IPS-11a (cell line): ENCODE data around the gene SH2D3A.
"Not testable (repeated sequence)": the region's sequence is repeated elsewhere in the genome, so short reads cannot be mapped to it uniquely, and the experiment has no call there.

Experiments
- H3K4me3 ChIP-seq: one replicate; pipeline ENCODE4 v1.5.1; 2013; ENCODE audit warnings: low read depth, low read length, control low read depth

Gene SH2D3A

DNA sequence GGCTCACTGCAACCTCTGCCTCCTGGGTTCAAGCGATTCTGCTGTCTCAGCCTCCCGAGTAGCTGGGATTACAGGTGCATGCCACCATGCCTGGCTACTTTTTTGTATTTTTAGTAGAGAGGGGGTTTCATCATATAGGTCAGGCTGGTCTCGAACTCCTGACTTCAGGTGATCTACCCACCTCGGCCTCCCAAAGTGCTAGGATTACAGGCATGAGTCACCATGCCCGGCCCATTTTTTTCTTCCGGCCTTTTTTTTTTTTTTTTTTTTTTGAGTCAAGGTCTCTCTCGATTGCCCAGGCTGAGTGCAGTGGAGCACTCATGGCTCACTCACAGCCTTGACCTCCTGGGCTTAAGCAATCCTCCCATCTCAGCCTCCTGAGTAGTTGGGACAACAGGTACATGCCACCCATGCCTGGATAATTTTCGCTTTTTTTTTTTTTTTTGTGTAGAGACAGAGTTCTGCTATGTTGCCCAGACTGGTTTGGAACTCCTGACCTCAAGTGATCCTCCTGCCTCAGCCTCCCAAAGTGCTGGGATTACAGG lies 4.9 kb downstream of the SH2D3A start:
- not testable (repeated sequence) for H3K4me3 ChIP-seq

DNA sequence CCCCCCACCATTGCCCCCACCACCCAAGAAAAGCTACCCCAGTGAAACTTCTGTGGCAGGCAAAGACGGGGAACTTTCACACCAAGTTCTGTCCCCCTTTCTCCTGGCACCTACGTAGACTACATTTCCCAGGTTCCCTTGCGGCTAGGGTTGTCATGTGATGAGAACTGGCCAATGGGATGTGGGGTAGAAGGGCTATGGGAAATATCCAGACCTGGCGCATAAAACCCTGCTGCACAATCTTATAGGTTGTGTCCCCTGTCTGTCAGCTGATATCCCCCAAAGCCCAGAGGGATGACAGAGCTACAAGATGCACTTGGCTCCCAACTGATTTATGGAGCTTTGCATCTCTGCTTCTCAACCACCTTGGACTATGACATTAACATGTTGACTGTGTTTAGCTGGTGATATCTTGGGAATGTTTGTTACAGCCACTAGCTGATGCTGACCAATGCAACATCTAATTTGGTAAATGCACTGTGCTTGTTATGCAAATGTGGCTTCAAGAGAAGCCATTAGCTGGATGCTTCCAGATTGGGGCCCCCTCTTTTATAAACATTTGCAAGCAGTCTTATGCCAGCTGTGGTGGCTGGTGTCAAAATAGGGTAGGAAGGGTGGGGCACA lies 6.1 kb downstream of the SH2D3A start:
- no peak overlapping the region for H3K4me3 ChIP-seq

DNA sequence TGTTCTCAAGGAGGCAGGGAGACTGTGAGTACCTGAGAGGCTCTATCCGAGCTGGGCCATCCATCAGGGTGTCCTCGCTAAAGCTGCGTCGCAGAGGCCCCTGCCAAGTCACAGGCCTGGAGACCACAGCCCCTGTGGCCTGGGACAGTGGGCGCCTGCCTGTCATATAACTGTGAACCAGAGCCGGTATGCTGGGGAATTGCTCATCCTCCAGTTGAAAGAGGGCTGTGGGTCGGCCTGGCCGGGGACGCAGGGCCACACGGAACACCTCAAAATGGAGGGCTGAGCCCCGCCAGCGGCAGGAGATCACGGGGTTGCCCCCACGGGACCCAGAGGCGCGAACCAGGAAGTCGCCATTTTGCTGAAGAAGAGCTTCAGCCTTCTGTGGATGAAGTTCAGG lies 6.6 kb downstream of the SH2D3A start:
- no peak overlapping the region for H3K4me3 ChIP-seq

DNA sequence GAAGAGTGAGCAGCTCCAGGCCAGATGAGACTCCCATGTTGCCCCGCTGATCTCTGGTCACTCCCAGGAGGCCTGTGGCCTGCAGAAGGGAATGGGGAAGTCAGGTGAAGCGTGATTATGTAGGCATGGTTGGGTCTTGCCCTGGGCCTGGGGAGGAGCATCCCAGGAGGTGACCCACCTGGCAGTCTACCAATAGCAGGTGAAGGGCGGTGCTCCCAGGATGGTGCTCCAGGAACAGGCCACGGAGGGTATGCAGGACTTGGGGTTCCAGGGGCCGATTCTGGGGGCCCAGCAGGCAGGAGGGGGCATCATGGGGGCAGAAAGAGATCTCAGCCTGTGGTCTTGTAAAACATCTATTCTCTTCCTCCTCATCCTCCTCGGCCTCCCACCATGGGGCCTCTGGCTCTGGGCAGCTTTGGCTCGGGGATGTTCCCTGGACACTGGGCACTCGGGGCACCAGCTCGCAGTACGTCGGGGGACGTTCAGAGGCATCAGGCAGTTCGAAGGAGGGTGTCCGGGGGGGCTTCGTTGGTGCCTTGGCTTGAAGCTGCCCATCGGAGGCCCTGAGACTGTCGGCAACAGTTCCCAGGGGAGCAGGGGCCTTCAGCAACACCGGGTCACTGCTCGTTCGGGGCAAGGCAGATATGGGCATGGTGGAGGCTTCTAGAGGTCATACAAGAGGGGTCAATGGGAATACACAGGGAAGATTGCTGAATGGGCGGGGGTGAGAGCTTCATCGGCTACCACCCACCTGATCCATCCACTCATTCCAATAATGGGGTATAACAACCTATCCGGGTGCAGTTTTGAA lies 12.4 kb downstream of the SH2D3A start:
- H3K4me3 ChIP-seq, result no peak overlapping the region

DNA sequence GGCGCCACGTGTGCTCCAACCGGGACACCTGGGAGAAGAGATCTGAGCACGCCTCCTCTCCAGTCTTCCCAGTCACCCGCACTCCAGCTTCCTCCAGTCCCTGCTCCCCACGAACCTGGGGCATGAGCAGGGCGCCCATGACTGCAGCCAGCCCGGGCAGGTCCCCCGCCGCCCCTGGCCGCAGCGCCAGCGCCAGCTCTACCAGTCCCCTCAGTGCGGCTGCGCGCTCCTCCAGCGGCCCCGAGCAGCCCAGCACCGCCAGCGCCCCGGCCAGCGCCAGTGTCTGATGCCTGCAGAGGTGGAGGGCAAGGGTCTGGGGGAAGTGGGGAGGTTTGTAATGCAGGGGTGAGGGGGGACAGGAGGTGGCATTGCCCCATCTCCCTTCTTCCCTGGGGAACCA lies 13.1 kb downstream of the SH2D3A start:
- no peak overlapping the region for H3K4me3 ChIP-seq

DNA sequence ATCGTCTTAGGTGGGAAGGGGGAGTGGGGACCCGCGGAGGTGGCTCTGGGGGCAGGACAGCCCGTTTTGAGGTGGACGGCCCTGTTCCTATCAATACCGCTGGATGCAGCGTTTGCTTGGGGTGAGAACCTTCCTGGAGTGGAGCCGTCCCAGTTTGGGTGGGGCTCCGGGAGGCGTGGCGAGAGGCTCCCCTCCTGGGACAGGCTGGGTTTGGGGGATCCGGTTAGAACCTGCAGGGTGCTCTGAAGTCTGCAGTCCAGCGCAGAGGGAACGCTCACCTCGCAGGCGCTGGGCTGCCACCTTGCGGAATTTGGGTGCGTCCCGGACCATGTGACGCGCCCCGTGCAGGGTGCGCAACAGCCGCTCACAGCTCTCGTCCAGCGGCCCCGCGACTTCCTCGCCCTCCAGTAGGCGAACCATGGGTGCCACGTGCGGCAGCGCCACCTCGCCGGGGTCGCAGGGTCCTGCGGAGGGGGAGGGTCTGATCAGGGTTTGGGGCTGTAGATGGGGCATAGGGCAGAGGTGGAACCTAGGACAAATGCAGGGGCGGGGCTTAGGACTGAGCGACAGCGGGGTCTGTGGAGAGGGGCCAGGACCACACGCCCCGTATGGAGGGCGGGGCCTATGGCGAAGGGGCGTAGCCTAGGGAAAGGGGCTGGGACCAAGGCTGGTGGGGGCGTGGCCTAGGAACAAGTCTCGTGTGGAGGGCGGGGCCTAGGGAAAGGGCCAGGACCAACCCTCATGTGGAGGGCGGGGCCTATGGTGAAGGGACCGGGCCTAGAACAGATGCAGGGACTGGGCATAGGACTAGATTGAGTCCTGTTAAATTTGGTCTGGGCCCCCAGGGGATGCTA lies 13.8 kb downstream of the SH2D3A start:
- peak overlapping the region; percentile 30 for H3K4me3 ChIP-seq

DNA sequence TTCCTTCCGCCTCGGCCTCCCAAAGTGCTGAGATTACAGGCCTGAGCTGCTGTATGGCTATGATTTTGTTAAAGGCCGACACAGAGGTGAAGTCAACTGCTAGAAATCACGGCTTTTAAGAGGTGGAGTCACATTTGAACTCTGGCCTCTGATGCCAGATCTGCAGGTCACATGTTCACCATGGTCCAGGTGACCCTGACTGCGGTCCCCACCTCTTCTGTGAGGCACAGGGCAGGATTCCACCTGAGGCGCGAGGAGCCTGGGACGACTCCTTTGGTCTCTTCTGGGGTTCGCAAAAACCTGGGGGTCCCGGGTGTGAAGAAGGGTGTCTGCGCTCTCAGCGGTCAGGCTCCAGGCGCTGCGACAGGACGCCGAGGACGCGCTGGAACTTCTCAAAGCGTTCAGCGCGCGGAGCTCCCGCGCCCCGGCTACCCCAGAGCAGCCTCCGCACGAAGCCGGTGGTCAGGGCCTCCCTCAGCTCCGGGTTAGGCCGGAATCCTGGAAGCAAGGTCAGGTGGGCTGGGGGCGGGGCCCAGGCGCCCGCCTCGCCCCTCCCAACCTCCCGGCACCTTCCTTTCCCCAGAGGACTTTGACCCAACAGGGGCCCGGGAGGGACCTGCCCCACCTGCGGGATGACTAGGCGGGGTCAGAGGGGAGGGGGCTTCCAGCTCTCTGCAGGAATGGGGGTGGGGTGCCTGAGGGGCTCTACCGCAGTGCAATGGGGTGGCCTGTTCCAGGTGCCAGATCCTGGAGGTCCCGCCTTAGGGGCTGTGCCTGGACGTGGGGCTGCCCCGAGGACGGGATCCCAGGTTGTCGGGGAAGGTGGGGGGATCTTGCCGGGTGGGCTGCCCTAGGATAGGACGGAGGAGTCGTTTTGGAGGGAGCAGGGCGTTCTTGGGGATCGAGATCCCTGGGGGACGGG lies 14.7 kb downstream of the SH2D3A start:
- peak overlapping the region; percentile 30 for H3K4me3 ChIP-seq

DNA sequence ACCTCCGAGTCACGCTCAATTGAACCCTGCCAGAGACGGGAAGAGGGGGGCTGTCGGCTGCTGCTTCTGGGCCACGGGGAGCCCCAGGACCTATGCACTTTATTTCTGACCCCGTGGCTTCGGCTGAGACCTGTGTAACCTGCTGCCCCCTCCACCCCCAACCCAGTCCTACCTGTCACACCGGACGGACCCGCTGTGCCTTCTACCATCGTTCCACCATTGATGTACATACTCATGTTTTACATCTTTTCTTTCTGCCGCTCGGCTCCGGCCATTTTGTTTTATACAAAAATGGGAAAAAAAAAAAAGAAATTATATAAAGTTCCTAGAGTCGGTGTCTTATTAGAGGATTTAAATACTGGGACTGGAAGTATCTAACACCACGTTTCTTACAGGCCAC lies 16.0 kb downstream of the SH2D3A start:
- H3K4me3 ChIP-seq, result no peak overlapping the region

DNA sequence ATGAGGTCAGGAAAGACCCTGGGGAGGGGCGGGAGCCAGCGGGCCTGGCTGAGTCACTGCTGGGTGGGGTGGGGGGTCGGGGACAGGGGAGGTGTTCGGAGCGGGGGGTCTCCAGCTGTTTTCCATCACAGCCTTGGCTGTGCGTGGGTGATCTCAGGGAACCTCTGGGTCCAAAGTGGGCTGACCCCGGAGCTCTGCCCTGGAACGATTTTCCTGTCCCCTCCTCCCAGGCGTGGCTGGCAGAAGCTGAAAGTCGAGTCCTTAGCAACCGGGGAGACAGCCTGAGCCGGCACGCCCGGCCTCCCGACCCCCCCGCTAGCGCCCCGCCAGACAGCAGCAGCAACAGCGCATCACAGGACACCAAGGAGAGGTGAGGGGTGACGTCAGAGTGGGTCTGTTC lies 17.2 kb downstream of the SH2D3A start:
- no peak overlapping the region for H3K4me3 ChIP-seq

DNA sequence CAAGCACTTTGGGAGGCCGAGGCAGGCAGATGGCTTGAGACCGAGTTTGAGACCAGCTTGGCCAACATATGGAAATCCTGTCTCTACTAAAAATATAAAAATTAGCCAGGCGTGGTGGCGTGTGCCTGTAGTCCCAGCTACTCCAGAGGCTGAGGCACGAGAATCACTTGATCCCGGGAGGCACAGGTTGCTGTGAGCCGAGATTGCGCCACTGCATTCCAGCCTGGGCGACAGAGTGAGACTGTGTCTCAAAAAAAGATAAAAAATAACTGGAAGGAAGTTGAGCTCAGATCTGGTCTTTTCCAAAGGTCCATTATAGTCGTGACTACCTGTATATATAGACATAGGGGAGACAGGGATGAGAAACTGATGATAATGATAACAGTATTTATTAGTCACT lies 18.7 kb downstream of the SH2D3A start:
- not testable (repeated sequence) for H3K4me3 ChIP-seq

DNA sequence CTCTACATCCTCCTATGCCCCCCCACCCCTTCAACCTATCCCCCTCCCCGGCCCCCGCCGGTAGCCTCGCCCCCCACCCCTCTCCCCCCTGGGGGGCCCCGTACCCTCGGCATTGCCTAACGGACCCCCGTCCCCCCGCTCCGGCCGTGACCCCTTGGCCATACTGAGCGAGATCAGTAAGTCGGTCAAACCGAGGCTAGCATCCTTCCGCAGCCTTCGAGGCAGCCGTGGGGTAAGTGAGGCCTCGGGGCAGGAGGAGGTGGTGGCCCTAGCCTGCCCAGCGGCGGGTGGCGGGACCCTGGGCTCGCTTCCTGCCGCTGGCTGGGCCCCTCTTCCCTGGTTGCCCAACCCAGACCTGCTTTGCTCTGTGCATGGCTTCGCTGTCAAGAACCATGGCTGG lies 21.3 kb downstream of the SH2D3A start:
- H3K4me3 ChIP-seq, result no peak overlapping the region

DNA sequence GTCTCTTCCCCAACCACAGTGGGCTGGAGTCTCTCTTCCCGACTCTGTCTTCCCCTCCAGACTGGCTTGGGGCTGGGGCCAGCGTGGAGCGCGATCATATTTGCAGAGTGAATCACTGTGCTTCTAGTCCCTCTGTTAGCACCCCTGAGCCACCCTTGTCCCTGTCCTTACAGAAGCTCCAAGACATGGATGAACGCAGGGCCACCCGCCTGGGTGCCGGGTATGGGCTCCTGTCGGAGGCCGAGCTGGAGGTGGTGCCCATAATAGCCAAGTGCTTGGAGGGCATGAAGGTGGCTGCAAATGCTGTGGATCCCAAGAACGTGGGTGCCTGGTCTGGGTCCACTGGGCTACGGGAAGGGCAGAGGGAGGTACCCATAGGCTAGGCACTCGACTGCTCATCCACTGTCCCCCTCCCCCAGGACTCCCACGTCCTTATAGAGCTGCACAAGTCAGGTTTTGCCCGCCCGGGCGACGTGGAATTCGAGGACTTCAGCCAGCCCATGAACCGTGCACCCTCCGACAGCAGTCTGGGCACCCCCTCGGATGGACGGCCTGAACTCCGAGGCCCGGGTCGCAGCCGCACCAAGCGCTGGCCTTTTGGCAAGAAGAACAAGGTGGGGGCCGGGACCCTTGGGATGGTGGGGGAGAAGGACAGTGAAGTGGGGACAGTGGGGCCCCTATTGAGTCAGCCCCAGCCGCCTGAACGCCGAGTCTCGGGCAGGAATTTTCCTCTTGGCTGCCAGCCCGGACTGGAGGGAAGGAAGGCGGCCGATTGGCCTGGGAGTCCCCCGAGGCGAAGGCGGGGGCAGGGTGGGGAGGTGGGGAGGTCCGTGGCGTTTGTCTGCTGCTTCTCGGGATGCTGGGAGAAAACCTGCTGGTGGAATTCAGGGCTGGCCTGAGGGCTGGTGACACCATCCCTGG lies 22.6 kb downstream of the SH2D3A start:
- H3K4me3 ChIP-seq, result no peak overlapping the region

DNA sequence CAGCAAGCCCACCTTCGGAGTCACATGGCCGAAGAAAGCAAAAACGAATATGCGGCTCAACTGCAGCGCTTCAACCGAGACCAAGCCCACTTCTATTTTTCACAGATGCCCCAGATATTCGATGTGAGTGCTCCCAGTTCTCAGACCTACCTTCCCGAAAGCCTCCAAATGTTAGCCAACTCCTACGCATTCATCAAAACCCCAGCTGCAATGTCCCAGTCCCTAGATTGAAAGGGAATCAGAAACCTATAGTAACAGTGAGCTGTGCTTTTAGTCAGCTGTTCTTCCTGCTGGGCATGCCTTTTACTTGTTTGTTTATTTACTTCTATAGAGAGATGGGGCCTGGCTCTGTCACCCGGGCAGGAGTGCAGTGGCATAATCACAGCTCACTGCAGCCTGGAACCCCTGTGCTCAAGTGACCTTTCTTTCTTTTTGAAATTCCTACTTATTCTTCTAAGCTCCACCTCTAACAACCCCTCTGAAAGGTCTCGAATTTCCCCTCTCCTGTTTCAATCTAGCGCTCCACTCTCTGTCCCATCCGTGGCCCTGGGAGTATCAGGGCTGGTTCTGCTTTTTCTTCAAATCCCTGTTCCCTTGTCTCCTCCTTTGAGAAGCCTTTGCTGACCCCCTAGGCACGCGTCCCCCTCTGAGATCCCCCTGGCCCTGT lies 23.4 kb downstream of the SH2D3A start:
- no peak overlapping the region for H3K4me3 ChIP-seq

DNA sequence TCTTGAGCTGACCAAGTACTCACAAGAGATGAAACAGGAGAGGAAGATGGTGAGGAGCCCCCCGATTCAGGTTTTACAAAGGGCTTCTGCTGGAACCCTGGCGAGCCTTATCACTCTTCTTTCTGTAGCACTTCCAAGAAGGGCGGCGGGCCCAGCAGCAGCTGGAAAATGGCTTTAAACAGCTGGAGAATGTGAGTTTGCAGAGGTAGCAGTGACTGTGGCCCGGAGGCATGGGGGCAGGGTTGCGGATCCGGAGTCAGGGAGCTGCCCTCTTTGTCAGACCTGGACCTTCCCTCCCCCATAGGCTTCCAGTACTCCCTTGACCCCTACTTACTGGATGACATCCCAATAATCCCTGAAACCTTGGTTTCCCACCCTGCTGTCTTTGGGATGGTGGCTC lies 24.2 kb downstream of the SH2D3A start:
- no peak overlapping the region for H3K4me3 ChIP-seq

DNA sequence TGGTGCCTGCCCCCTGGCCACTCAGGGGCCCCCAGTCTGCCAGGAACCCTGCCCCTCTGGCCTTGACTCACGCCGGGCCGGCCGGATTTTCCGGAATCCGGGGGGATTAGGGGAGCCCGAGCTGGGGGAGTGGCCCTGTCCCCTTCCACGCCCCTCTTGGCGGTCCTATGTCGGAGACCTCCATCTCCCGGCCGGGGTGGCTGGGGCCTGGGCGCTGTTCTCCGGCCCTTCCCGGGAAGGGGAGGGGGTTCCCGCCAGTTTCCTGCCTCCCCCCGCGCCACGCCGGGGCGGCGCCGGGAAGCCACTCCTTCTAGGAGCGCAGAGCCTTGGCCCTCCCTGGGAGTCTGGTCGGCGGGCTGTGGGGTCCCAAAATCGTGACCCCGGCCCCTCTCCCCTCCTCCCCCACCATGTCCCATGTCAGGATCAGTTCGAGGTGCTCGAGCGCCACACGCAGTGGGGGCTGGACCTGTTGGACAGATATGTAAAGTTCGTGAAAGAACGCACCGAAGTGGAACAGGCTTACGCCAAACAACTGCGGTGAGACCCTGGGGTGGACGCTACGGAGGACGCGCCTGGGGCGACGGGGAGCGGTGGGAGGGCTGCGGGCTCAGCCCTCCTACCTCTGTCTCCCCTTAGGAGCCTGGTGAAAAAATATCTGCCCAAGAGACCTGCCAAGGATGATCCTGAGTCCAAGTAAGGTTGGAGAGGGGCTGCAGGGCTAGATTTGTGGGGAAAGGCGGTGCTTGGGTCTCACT lies 26.5 kb downstream of the SH2D3A start:
- peak overlapping the region; percentile 70 for H3K4me3 ChIP-seq

DNA sequence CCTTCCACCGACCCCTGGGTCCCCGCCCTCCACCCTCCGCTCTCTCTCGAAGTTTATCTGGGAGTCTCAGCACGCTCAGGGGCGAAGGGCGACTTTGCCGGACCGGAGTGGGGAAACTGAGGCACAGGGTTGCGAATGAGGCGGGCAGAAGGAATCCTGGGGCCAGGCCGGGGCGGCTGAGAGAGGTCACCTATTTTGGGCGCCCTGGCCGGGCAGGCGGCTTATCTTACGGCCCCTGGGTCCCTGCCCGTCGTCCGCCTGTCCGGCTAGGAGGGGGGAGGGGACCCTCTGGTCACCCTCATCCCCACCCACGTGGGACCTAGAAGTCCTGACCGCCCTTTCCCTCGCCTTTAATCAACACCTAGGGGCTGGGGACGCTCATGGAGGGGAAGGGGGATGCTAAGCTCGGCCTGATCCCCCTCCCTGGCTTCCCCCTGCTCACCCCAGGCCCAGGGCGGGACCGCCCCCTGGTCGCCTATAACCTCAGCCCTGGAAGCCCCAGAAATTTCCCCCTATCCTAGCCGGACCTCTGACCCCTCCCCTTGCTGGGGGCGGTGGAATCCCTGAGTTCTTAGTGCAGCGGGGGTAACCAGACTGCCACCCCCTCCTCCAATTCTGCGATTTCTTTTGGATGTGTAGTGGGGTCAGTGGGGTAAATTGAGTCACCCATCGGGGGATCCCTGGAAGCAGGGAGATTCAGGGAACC lies 27.2 kb downstream of the SH2D3A start:
- peak overlapping the region; percentile 70 for H3K4me3 ChIP-seq

DNA sequence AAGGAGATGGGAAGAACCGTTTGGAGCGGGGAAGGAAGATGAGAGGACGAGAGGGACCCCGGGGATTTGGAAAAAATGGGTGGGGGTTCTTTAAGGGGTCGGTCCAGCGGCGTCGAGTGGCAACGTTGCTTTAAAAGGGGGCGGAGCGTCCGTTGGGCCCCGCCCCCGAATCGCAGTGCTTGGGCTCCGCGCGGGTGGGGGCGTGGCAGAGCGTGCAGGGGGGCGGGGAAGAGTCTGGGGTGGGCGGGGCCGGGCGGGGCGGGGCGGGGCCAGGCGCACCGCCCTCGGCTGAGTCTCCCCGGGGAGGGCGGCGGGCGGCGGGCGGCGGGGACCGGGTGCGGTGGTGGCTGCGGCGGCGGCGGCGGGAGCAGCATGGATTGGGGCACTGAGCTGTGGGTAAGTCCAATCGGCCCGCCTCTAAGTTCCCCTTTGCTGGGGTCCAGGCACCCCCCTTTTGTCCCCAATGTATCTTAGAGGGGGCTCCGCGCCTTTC lies 27.8 kb downstream of the SH2D3A start, which contains the start of gene TRIP10:
TRIP10 (plus strand) TSS at position 291 of the 493 bp plus-strand sequence; CDS start at position 373, 82 bp downstream.
- peak within 1 kb of the TSS; percentile 70 for H3K4me3 ChIP-seq
